ENCODE results near the gene ZEB2. TPM values are rescaled to one million over a fixed set of nuclear protein-coding genes. Genes with fewer than 3 reads are reported as not detected.

ZEB2 gene
- total and polyA plus RNA-seq, 2 of the 8 experiments (the other 6 are each of a cell fraction or from before 2014, with no cell fraction given) = 0.38 TPM; not detected in 1

- Histone ChIP-seq H4K5ac (ENCODE audit: insufficient read length, low read depth, low read length) (no peak overlapping the region), H3K4me3 (ENCODE audit: extremely low read depth in 1 of 4, insufficient read depth in 2 of 4, low read depth in 3 of 4, low read length in 4 of 4) (no peak overlapping the region), H3K4me1 (replicated peaks in 1 of 4; ENCODE audit: control insufficient read depth in 3 of 4, insufficient read depth in 4 of 4, low read length in 3 of 4) (peaks cover 0 to 26% (median 9%) of the 10 kb centered on the region in 4 experiments; a peak in 6 of 7 replicates), H3K27me3 (replicated peaks in 1 of 4; ENCODE audit: control insufficient read depth in 3 of 4, extremely low read depth in 1 of 4, insufficient read depth in 3 of 4, low read length in 3 of 4) (no peaks in the 10 kb centered on the region; a peak in 2 of 7 replicates), H2BK12ac (ENCODE audit: low read depth, low read length) (no peak overlapping the region), H3K9ac (replicated peaks in 1 of 4; ENCODE audit: extremely low read depth in 1 of 4, low read depth in 3 of 4, low read length in 3 of 4) (no peak overlapping the region), H4K91ac (replicated peaks; ENCODE audit: insufficient read length, low read length) (no peak overlapping the region), H3K36me3 (ENCODE audit: control insufficient read depth in 2 of 4, insufficient read depth in 4 of 4, low read length in 3 of 4) (no peaks in the 10 kb centered on the region), H3K18ac (ENCODE audit: extremely low read depth, low read length) (no peak overlapping the region), H2AK5ac (ENCODE audit: low read depth, low read length) (no peak overlapping the region), H2BK5ac (ENCODE audit: low read depth, low read length) (no peak overlapping the region), H2BK120ac (replicated peaks; ENCODE audit: low read depth, low read length) (no peak overlapping the region), H3K23ac (ENCODE audit: insufficient read length) (no peak overlapping the region), H4K20me1 (replicated peaks in 1 of 2; ENCODE audit: control insufficient read depth in 1 of 2, insufficient read depth in 2 of 2, low read length in 2 of 2) (no peaks in the 10 kb centered on the region), H2BK15ac (ENCODE audit: low read length) (no peak overlapping the region), H2AFZ (ENCODE audit: low read length) (no peak overlapping the region), H3K79me1 (ENCODE audit: low read depth, low read length) (no peaks in the 10 kb centered on the region), H3K4me2 (ENCODE audit: insufficient read depth in 1 of 2, low read depth in 2 of 2, low read length in 2 of 2) (peak overlapping the region in 1 of 2 experiments; percentile 32; a peak in 1 of 4 replicates), H3K27ac (ENCODE audit: low read depth, low read length) (no peak overlapping the region), H3K79me2 (ENCODE audit: control insufficient read depth in 1 of 2, insufficient read depth in 2 of 2, low read length in 2 of 2) (no peaks in the 10 kb centered on the region), H3K14ac (ENCODE audit: insufficient read length) (no peak overlapping the region), H4K8ac (ENCODE audit: extremely low read depth, insufficient read depth, low read length) (no peak overlapping the region), H3K23me2 (ENCODE audit: low read depth, low read length) (no peaks in the 10 kb centered on the region), H2BK20ac (ENCODE audit: low read length) (no peak overlapping the region), H3K4ac (replicated peaks; ENCODE audit: insufficient read length, low read depth, low read length) (no peak overlapping the region), H3K56ac (replicated peaks; ENCODE audit: insufficient read length, low read depth, low read length) (no peak overlapping the region), H3K9me3 (ENCODE audit: insufficient read depth in 2 of 2, low read depth in 1 of 2, low read length in 1 of 2) (no peaks in the 10 kb centered on the region)
- 91% methylated on average over 4 of the region's 4 CpGs; no CpG with 5 or more reads in 1 of the 2 experiments for WGBS, 2 experiments (ENCODE audit: extremely low coverage in 1 of 2, insufficient coverage in 1 of 2, insufficient read length in 1 of 2, insufficient replicate concordance in 2 of 2, low coverage in 1 of 2, low lambda C conversion rate in 2 of 2, missing lambda C conversion rate in 1 of 2)
- POLR2A ChIA-PET (ENCODE audit: partially characterized antibody) = no interaction called here
- DNase-seq (ENCODE audit: low read depth in 1 of 2, low spot score in 2 of 2) = no peak
- CTCF ChIA-PET (ENCODE audit: partially characterized antibody) = interaction anchor here (0.7 to 5.1 kb wide), 3 partner anchors 9 to 56 kb away, joined by 3 to 34 read pairs (median 4); no protein-coding TSS in a partner anchor
- no peak for FAIRE-seq
- no peak for TF ChIP-seq BRCA1 (IDR thresholded peaks at IDR 0.05; ENCODE audit: low read depth, low read length)
- no peak for TF ChIP-seq NANOG (IDR thresholded peaks at IDR 0.05; ENCODE audit: insufficient read depth, low read depth, low read length, poor library complexity, severe bottlenecking)
- no peak for TF ChIP-seq ZNF274 (IDR thresholded peaks at IDR 0.05; ENCODE audit: borderline replicate concordance, extremely low read depth, low read length)
- TF ChIP-seq E2F6 (IDR thresholded peaks at IDR 0.05) = no peak
- no peak for TF ChIP-seq SP2 (IDR thresholded peaks at IDR 0.05; ENCODE audit: low read length)
- no peak for TF ChIP-seq YY1 (IDR thresholded peaks at IDR 0.05; ENCODE audit: low read depth, low read length)
- TF ChIP-seq GABPA (IDR thresholded peaks at IDR 0.05; ENCODE audit: borderline replicate concordance, insufficient read depth, low read length) = no peak
- TF ChIP-seq POU5F1 (IDR thresholded peaks at IDR 0.05; ENCODE audit: low read depth, low read length) = no peak
- no peak for TF ChIP-seq USF2 (IDR thresholded peaks at IDR 0.05; ENCODE audit: low read length)
- TF ChIP-seq TEAD4 (IDR thresholded peaks at IDR 0.05; ENCODE audit: low read depth, low read length) = no peak
- no peak for TF ChIP-seq ATF2 (IDR thresholded peaks at IDR 0.05; ENCODE audit: low read length)
Observed at GRCh38 chr2:144452989-144453336, 67.0 kb downstream of the ZEB2 start.
